ENCODE measurements around the gene FAAP24.
"Not testable (repeated sequence)": the region's sequence is repeated elsewhere in the genome, so short reads cannot be mapped to it uniquely, and the experiment has no call there.

The FAAP24 gene

DNA sequence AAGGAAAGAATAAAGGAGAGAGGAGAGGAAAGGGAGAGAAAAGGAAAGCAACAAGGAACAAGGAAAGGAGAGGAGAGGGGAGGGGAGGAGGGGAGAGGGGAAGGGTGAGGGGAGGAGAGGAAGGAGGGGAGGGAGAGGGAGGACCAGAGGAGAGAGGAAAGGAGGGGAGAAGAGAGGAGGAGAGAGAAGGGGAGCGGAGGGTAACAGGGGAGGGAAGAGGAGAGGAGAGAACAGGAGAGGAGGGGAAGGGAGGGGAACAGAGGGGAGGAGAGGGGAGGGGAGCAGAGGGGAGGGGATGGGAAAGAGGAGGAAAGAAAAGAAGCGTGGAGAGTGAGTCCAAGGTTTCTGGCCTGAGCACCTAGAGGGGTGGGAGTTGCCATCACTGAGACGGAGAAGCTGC, 26.7 kb downstream of the FAAP24 start:
- no peak for DNase-seq (ENCODE audit: low read depth)

GRCh38 chr19:33000510-33000909, 28.5 kb downstream of the FAAP24 start:
- DNase-seq (ENCODE audit: low read depth) = no peak

GRCh38 chr19:33000910-33001309, 28.9 kb downstream of the FAAP24 start:
- DNase-seq (ENCODE audit: low read depth) = no peak

- DNase-seq (ENCODE audit: low read depth) = not testable (repeated sequence)
These were observed 30.3 kb downstream of the FAAP24 start for GRCh38 chr19:33002126-33002865.

- not testable (repeated sequence) for DNase-seq (ENCODE audit: low read depth)
These were observed 31.5 kb downstream of the FAAP24 start for GRCh38 chr19:33003424-33004024.

DNA sequence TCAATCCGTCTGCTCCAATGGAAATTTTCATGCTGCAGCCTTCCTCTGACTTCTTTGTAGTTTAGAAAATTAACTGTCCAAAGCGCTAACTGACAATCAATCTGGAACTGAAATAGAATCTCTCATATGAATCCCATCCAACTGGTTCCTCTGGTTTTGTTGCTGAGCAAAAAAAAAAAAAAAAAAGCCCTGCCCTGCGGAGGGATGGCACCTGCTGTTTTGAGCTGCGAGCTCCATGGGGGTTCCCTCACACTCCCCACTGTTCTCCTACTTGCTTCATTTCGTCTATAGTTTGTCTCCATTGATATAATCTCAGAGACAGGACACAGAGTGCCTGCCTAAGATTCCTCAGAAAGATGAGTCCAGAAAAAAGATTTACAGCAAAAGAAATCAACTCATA, 33.4 kb downstream of the FAAP24 start:
- no peak for DNase-seq (ENCODE audit: low read depth)

- no peak for DNase-seq (ENCODE audit: low read depth)
These were observed 36.7 kb downstream of the FAAP24 start for GRCh38 chr19:33008738-33009137.

GRCh38 chr19:33010891-33011290, 38.8 kb downstream of the FAAP24 start:
- DNase-seq (ENCODE audit: low read depth) = not testable (repeated sequence)

DNA sequence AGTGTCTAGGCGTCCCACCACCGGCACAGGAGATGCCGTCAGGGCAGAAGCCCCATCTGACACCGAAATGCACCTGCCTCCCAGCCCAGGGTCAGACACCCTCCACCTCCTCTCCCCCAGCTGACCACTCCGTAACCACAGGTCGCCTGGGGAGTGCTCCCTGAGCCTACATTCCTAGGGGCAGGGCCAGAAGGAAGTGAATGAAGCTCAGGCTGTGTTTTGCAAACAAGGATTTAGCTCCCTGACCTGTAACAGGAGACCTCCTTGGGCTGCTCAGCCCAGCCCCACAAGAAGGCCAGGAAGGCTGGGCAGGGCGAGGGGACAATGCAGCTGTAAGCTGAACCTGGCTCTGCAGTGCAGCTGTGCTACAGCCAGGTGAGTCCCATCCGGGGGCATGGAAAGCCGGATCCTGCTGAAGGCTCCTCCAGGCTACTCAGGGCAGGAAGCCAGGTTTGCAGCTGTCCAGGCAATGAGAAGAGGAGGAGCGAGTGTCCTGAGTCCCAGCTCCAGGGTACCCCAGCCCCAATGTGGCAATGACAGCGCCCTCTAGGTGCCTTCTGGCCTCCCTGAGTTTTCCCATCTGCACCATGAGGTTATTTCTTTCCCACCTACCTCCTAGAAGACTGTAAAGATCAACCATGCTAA, 50.6 kb downstream of the FAAP24 start:
- no peak for DNase-seq (ENCODE audit: low read depth)

- no peak for DNase-seq (ENCODE audit: low read depth)
These were observed 52.4 kb downstream of the FAAP24 start for GRCh38 chr19:33024398-33024797.

DNA sequence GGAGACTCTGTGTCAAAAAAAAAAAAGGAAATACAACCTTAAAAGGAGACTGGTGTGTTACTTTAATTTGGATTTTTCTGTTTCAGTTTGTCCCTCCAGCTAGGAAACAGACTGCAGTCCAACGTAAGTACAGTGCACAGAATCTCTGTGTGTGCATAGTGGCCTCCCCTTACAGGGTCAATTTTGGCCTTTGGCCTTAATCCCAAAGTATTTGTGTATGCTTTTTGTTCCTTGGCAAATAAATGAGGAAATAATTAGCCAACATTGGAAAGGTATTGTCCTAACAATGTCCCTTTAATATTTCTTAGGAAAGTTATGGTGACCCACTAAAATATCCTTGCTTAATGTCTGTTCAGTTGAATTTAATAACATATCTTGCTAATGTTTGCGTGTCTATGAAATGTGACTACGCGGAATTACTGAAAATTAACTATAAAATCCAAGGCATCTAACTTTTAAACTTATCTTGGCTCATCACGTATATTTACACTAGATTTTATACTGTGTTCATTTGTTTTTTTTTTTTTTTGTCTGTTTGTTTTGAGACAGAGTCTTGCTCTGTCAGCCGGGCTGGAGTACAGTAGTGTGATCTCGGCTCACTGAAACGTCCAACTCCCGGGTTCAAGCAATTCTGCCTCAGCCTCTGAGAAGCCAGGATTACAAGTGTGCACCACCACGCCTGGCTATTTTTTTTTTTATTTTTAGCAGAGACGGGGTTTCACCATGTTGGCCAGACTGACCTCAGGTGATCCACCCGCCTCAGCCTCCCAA, 53.6 kb downstream of the FAAP24 start:
- DNase-seq (ENCODE audit: low read depth) = not testable (repeated sequence)

- DNase-seq (ENCODE audit: low read depth) = not testable (repeated sequence)
These were observed 54.6 kb downstream of the FAAP24 start for GRCh38 chr19:33026602-33027001.

All from GM04503 (cell line).